Effector memory CD8-positive, alpha-beta T cell (primary cell): Measurements from ENCODE around the gene AHCYL1.
"Not testable (repeated sequence)": the region's sequence is repeated elsewhere in the genome, so short reads cannot be mapped to it uniquely, and the experiment has no call there.

Source experiments
- ATAC-seq: fragments of 150-1000 bp; cut with Tn5 transposase; replicated peaks from 2 replicates; pipeline ENCODE4 v1.10.0; 2021; ENCODE audit warnings: mild to moderate bottlenecking, moderate library complexity
- DNase-seq, 3 experiments: peaks; one replicate each; pipeline ENCODE4 v3.0.0; 2021
- H3K27ac Mint-ChIP-seq, 2 donors: one replicate each; pipeline ENCODE4 v1.8.0; 2022; ENCODE audit warnings: mild to moderate bottlenecking in 2 of 2, mixed read lengths in 2 of 2, moderate library complexity in 2 of 2
- H3K27me3 Mint-ChIP-seq, 2 donors: one replicate each; pipeline ENCODE4 v1.8.0; 2022; ENCODE audit warnings: mixed read lengths in 2 of 2
- H3K36me3 Mint-ChIP-seq: one replicate; pipeline ENCODE4 v1.8.0; 2022; ENCODE audit warnings: mild to moderate bottlenecking, moderate library complexity, mixed read lengths; ENCODE audit not compliant: insufficient read depth
- H3K4me1 Mint-ChIP-seq, 2 donors: one replicate each; pipeline ENCODE4 v1.8.0; 2022; ENCODE audit warnings: low read depth in 2 of 2, mixed read lengths in 2 of 2
- H3K4me3 Mint-ChIP-seq, 2 donors: one replicate each; pipeline ENCODE4 v1.8.0; 2022; ENCODE audit warnings: mild to moderate bottlenecking in 2 of 2, mixed read lengths in 2 of 2, moderate library complexity in 2 of 2
- H3K9me3 Mint-ChIP-seq, 2 donors: one replicate each; pipeline ENCODE4 v1.8.0; 2022; ENCODE audit warnings: mixed read lengths in 2 of 2

AHCYL1 gene

GRCh38 chr1:110012100-110012780 is 27.7 kb downstream of the AHCYL1 start:
- H3K4me1 Mint-ChIP-seq = peaks cover 4 to 6% of the 10 kb centered on the region in 2 donors
- ATAC-seq (peak; percentile 49), DNase-seq (no peak)
- peak overlapping the region in 1 of 2 donors; percentile 61 for H3K27ac Mint-ChIP-seq
- H3K9me3 Mint-ChIP-seq = no peaks in the 10 kb centered on the region
- no peak overlapping the region for H3K4me3 Mint-ChIP-seq
- no peaks in the 10 kb centered on the region for H3K27me3 Mint-ChIP-seq
- peaks cover 69% of the 10 kb centered on the region for H3K36me3 Mint-ChIP-seq

DNA sequence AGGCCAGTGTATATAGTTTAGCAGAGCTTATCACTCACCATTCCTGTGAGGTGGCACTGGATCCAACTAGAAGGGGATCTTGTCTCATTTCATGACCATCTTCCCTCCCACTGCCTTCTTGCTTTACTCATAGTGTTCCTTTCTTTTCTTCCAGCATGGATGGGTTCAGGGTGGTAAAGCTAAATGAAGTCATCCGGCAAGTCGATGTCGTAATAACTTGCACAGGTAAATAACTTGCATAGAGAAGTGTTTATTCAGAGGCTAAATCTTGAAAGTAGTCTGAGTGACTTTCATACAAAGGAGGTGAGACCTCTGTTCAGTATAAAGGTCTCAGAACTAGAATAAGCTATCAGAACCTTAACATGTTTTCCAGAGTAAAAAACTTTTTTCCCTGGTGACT is 33.2 kb downstream of the AHCYL1 start:
- Mint-ChIP-seq H3K9me3 (no peaks in the 10 kb centered on the region), H3K36me3 (peaks cover 76% of the 10 kb centered on the region), H3K4me1 (no peaks in the 10 kb centered on the region), H3K4me3 (no peak overlapping the region), H3K27me3 (no peaks in the 10 kb centered on the region), H3K27ac (no peak overlapping the region)
- ATAC-seq (no peak), DNase-seq (no peak)

- Mint-ChIP-seq H3K4me1 (no peaks in the 10 kb centered on the region), H3K36me3 (peaks cover 70% of the 10 kb centered on the region), H3K4me3 (no peak overlapping the region), H3K27me3 (no peaks in the 10 kb centered on the region), H3K27ac (no peak overlapping the region), H3K9me3 (no peaks in the 10 kb centered on the region)
- ATAC-seq = no peak
- DNase-seq = no peak
Measured at GRCh38 chr1:110018396-110018795, 33.8 kb downstream of the AHCYL1 start.

GRCh38 chr1:110019770-110020169 is 35.2 kb downstream of the AHCYL1 start:
- Mint-ChIP-seq H3K4me3 (no peak overlapping the region), H3K4me1 (no peaks in the 10 kb centered on the region), H3K36me3 (peaks cover 62% of the 10 kb centered on the region), H3K27ac (no peak overlapping the region), H3K9me3 (no peaks in the 10 kb centered on the region), H3K27me3 (no peaks in the 10 kb centered on the region)
- ATAC-seq (no peak), DNase-seq (no peak)

- Mint-ChIP-seq H3K4me3 (no peak overlapping the region), H3K36me3 (peaks cover 47% of the 10 kb centered on the region), H3K27ac (no peak overlapping the region), H3K9me3 (no peaks in the 10 kb centered on the region), H3K4me1 (no peaks in the 10 kb centered on the region), H3K27me3 (no peaks in the 10 kb centered on the region)
- no peak for DNase-seq
- ATAC-seq = no peak
Measured at GRCh38 chr1:110021285-110021684, 36.7 kb downstream of the AHCYL1 start.

DNA sequence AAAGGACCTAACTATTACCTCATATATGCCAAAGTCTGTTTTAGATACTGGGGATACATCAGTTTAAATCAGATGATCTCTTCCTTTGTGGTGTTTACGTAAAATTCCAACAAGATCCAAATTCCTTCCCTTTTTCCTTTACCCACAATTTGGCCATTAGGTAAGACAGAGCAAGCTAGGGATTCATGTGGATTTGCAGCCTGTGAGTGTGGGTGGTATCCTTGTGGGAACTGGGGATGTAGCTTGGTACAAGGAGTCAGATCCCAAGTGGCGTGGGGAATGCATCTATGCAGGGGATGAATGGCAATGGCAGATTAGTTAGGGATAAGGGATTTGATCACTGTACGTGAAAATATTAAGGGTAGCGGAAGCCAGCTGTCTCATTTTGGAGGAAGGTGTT is 40.0 kb downstream of the AHCYL1 start:
- Mint-ChIP-seq H3K36me3 (peaks cover 19% of the 10 kb centered on the region), H3K4me1 (no peaks in the 10 kb centered on the region), H3K27ac (no peak overlapping the region), H3K4me3 (no peak overlapping the region), H3K9me3 (no peaks in the 10 kb centered on the region), H3K27me3 (no peaks in the 10 kb centered on the region)
- DNase-seq (no peak), ATAC-seq (no peak)

GRCh38 chr1:110030687-110031086 is 46.1 kb downstream of the AHCYL1 start:
- Mint-ChIP-seq H3K4me3 (peak overlapping the region; percentile 92 to 96), H3K36me3 (peaks cover 12% of the 10 kb centered on the region), H3K27ac (peak overlapping the region; percentile 96), H3K4me1 (peaks cover 24 to 29% of the 10 kb centered on the region in 2 donors)
- H3K27me3 Mint-ChIP-seq, H3K9me3 Mint-ChIP-seq, ATAC-seq, DNase-seq: not testable (repeated sequence)

DNA sequence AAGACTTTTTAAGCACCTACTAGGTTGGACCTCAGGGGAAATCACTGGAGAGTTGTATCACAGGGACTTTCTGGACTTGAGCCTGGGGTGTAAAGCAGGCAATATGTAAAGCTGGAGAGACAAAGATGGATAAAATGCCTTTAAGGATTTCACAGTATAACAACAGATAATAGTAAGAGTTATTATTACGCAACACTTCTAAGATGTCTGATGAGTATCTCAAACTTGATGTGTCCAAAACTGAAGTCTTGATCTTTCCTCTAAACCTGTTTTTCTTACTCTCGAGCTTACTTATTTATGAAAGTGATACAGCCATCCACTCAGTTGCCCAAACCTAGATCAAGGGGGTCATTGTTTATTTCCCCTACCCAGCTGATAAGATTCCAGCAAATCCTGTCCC is 47.8 kb downstream of the AHCYL1 start:
- Mint-ChIP-seq H3K9me3 (no peaks in the 10 kb centered on the region), H3K27me3 (no peaks in the 10 kb centered on the region), H3K4me3 (peak overlapping the region; percentile 25 to 41), H3K4me1 (peaks cover 28 to 29% of the 10 kb centered on the region in 2 donors), H3K36me3 (peaks cover 12% of the 10 kb centered on the region), H3K27ac (peak overlapping the region in 1 of 2 donors; percentile 96)
- DNase-seq (no peak), ATAC-seq (no peak)

DNA sequence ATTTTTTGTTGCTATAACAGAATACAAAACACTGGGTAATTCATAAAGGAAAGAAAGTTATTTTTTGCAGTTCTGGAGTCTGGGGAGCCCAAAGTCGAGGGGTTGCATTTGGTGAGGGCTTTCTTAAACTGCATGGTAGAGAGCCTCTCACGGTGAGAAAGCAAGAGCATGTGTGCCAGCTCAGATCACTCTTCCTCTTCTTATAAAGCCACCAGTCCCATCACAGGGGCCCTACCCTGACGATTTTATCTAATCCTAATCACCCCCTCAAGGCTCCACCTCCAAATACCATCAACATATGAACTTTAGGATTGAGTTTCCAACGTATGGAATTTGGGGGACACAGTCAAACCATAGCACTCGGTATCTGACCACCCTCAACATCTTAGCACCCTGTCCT is 48.9 kb downstream of the AHCYL1 start:
- Mint-ChIP-seq H3K27me3 (no peaks in the 10 kb centered on the region), H3K9me3 (no peaks in the 10 kb centered on the region), H3K36me3 (peaks cover 17% of the 10 kb centered on the region), H3K27ac (peak overlapping the region; percentile 80 to 89), H3K4me1 (peaks cover 28 to 29% of the 10 kb centered on the region in 2 donors), H3K4me3 (peak overlapping the region; percentile 77 to 90)
- DNase-seq (no peak), ATAC-seq (no peak)

DNA sequence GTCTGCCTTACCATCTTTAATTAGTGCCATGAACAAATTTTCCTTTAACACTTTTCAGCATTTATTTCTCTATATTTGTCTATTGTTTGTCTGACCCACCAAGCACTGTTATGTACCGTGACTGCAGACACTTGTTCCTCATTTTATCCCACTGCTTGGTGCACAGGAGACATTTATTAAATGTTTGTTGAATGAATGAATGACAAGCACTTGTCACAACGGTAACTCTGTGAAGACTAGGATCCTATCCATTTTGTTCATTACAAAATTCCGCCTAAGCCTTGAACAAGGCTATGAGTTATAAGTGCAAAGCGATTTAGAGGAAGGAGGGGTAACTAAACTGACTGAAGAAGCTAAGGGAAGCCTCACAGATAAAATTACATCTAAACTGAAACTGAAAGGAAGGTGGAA is 49.5 kb downstream of the AHCYL1 start:
- DNase-seq = peak in 1 of 3 experiments; percentile 19
- H3K4me1 Mint-ChIP-seq = peaks cover 28 to 29% of the 10 kb centered on the region in 2 donors
- no peak for ATAC-seq
- H3K4me3 Mint-ChIP-seq = peak overlapping the region; percentile 77 to 90
- H3K9me3 Mint-ChIP-seq = no peaks in the 10 kb centered on the region
- peaks cover 22% of the 10 kb centered on the region for H3K36me3 Mint-ChIP-seq
- no peaks in the 10 kb centered on the region for H3K27me3 Mint-ChIP-seq
- H3K27ac Mint-ChIP-seq = peak overlapping the region; percentile 80 to 89

- Mint-ChIP-seq H3K27ac (peak within 1 kb of the TSS; percentile 80 to 89), H3K27me3 (no peaks in the 10 kb centered on the region), H3K4me3 (peak within 1 kb of the TSS; percentile 77 to 90), H3K9me3 (no peaks in the 10 kb centered on the region), H3K4me1 (peaks cover 28 to 29% of the 10 kb centered on the region in 2 donors), H3K36me3 (peaks cover 28% of the 10 kb centered on the region)
- DNase-seq (peak; percentile 90 to 92 (median 90)), ATAC-seq (peak; percentile 94)
Measured at GRCh38 chr1:110034451-110035235, 50.1 kb downstream of the AHCYL1 start, which contains the start of gene STRIP1. Gene STRIP1 (plus strand): TSS chr1:110034624. CDS start chr1:110034638, 14 bp downstream.

DNA sequence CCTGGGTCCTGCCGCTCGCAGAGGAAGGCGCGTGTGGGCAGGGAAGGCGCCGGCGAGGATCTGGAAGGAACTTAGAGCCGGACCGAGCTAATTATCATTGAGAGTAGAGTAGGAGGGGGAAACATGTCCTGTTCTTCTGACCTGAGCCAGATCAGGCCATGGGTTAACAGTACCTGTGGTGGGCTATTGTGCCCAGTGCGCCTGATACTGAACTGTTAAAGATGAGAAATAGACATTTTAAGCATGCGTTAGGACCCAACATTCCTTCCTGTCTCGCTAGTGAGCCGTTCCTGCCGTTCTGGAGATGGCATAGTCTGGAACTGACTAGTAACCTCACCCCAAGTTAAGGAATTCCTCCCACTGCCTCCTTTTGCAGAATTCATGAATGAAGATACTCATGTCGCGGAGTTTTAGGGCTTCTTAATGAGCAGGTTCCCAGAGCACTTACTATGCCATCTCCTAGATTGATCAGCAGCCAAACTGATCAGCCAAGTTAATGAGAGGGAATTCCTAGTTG is 50.7 kb downstream of the AHCYL1 start:
- H3K9me3 Mint-ChIP-seq = no peaks in the 10 kb centered on the region

DNA sequence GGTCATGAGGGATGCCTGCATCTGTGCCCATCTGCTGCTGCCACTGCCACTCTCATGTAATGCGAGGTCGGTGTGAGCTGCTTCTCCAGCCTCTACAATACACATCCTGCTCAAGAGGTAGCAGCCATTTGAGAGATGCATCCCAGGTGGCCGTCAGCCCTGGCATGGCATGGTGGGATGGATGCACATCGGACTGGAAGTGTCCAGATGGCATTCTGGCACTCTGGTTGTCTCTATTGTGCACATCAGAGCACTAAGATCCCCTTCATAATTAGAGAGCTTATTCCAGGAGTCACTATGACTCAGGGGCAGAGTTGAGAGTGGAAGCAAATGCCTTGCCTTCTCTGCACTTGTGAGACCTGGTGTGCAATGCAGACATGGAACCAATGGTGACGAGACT is 53.7 kb downstream of the AHCYL1 start:
- Mint-ChIP-seq H3K36me3 (peaks cover 55% of the 10 kb centered on the region), H3K9me3 (no peaks in the 10 kb centered on the region), H3K27ac (peak overlapping the region in 1 of 2 donors; percentile 60), H3K4me1 (peaks cover 18% of the 10 kb centered on the region in 2 donors), H3K27me3 (no peaks in the 10 kb centered on the region), H3K4me3 (no peak overlapping the region)
- DNase-seq (no peak), ATAC-seq (no peak)

More for the DNA sequence above, 50.7 kb downstream of the AHCYL1 start:
- no peak for DNase-seq
- Mint-ChIP-seq H3K4me1 (peaks cover 28 to 29% of the 10 kb centered on the region in 2 donors), H3K4me3 (peak overlapping the region; percentile 77 to 90), H3K27ac (peak overlapping the region; percentile 80 to 89), H3K36me3 (peaks cover 34% of the 10 kb centered on the region), H3K27me3 (no peaks in the 10 kb centered on the region)
- ATAC-seq = no peak
